NT2/D1 (cell line): Measurements from ENCODE around the gene AHSG.

Experiments used
- DNase-seq: peaks from one replicate; pipeline ENCODE4 v3.0.0-alpha.2; 2011; ENCODE audit warnings: low read depth, low spot score
- H3K27me3 ChIP-seq: 2 replicates; pipeline ENCODE4 v1.6.0; 2011; ENCODE audit warnings: mild to moderate bottlenecking; ENCODE audit not compliant: insufficient read length, insufficient read depth
- H3K36me3 ChIP-seq: 2 replicates; pipeline ENCODE4 v1.6.1; 2011; ENCODE audit warnings: mild to moderate bottlenecking, low read length, mixed read lengths; ENCODE audit not compliant: insufficient read depth, insufficient read length
- H3K4me1 ChIP-seq: 2 replicates; pipeline ENCODE4 v1.5.1; 2011; ENCODE audit not compliant: insufficient read depth, insufficient read length
- H3K4me3 ChIP-seq: 2 replicates; pipeline ENCODE4 v1.5.1; 2011; ENCODE audit warnings: low read depth; ENCODE audit not compliant: insufficient read length
- H3K9ac ChIP-seq: 2 replicates; pipeline ENCODE4 v1.6.0; 2011; ENCODE audit warnings: low read depth; ENCODE audit not compliant: insufficient read length
- H3K9me3 ChIP-seq: 2 replicates; pipeline ENCODE4 v1.5.1; 2011; ENCODE audit warnings: mild to moderate bottlenecking, low read length; ENCODE audit not compliant: insufficient read depth
- SUZ12 ChIP-seq: IDR thresholded peaks from 2 replicates; pipeline ENCODE4 v1.6.1; 2011; ENCODE audit not compliant: insufficient read length, insufficient read depth; ENCODE audit errors: extremely low read depth
- YY1 ChIP-seq: IDR thresholded peaks from 2 replicates; pipeline ENCODE4 v1.6.1; 2011; ENCODE audit not compliant: insufficient read length, insufficient read depth
- ZNF274 ChIP-seq: IDR thresholded peaks from 2 replicates; pipeline ENCODE4 v1.6.1; 2011; ENCODE audit warnings: mild to moderate bottlenecking, low read depth, low read length

The AHSG gene

GRCh38 chr3:186664506-186664905, 51.6 kb downstream of the AHSG start:
- no peaks in the 10 kb centered on the region for H3K4me1 ChIP-seq
- DNase-seq, result peak; percentile 16
- no peak for TF ChIP-seq ZNF274
- H3K36me3 ChIP-seq, result no peaks in the 10 kb centered on the region
- H3K9me3 ChIP-seq, result no peaks in the 10 kb centered on the region; the same call in 1 of the 2 replicates
- no peak overlapping the region for H3K9ac ChIP-seq
- no peaks in the 10 kb centered on the region for H3K27me3 ChIP-seq
- H3K4me3 ChIP-seq, result no peak overlapping the region

- Histone ChIP-seq H3K4me1 (no peaks in the 10 kb centered on the region), H3K27me3 (no peaks in the 10 kb centered on the region), H3K4me3 (no peak within 1 kb of the TSS), H3K9me3 (no peaks in the 10 kb centered on the region), H3K9ac (no peak within 1 kb of the TSS), H3K36me3 (no peaks in the 10 kb centered on the region)
- TF ChIP-seq SUZ12 (no peak), YY1 (no peak), ZNF274 (no peak)
- no peak for DNase-seq
Measured at GRCh38 chr3:186665625-186666188, 52.8 kb downstream of the AHSG start, which contains the start of gene HRG. Gene HRG, plus strand, starts transcription at chr3:186666014. Its CDS starts 18 bp downstream, at chr3:186666032.

- no peak overlapping the region for H3K4me3 ChIP-seq
- DNase-seq, result no peak
- H3K9me3 ChIP-seq, result no peaks in the 10 kb centered on the region
- H3K4me1 ChIP-seq, result no peaks in the 10 kb centered on the region
- H3K27me3 ChIP-seq, result no peaks in the 10 kb centered on the region
- no peak overlapping the region for H3K9ac ChIP-seq
- no peaks in the 10 kb centered on the region for H3K36me3 ChIP-seq
- no peak for TF ChIP-seq SUZ12
- TF ChIP-seq YY1, result no peak
- TF ChIP-seq ZNF274, result no peak
Measured at GRCh38 chr3:186668426-186668825, 55.6 kb downstream of the AHSG start.

- DNase-seq, result no peak
- TF ChIP-seq YY1, result no peak
- no peak for TF ChIP-seq ZNF274
- TF ChIP-seq SUZ12, result no peak
- H3K36me3 ChIP-seq, result no peaks in the 10 kb centered on the region
- no peaks in the 10 kb centered on the region for H3K9me3 ChIP-seq
- no peaks in the 10 kb centered on the region for H3K27me3 ChIP-seq
- H3K9ac ChIP-seq, result no peak overlapping the region
- H3K4me3 ChIP-seq, result no peak overlapping the region
- no peaks in the 10 kb centered on the region for H3K4me1 ChIP-seq
Measured at GRCh38 chr3:186669378-186670084, 56.7 kb downstream of the AHSG start.

GRCh38 chr3:186670155-186670554, 57.3 kb downstream of the AHSG start:
- Histone ChIP-seq H3K9ac (no peak overlapping the region), H3K9me3 (no peaks in the 10 kb centered on the region), H3K27me3 (no peaks in the 10 kb centered on the region), H3K4me1 (no peaks in the 10 kb centered on the region), H3K36me3 (no peaks in the 10 kb centered on the region), H3K4me3 (no peak overlapping the region)
- DNase-seq, result no peak
- no peak for TF ChIP-seq ZNF274
- TF ChIP-seq YY1, result no peak
- TF ChIP-seq SUZ12, result no peak
